H9 (cell line): ENCODE measurements around the gene ASIC3. TPM values are rescaled to one million over a fixed set of nuclear protein-coding genes. Genes with fewer than 3 reads are reported as not detected.
A peak's percentile ranks its signal among the peaks of the same experiment; 100 is the strongest.

ENCODE experiments used
- DNase-seq: peaks from one replicate; pipeline ENCODE4 v3.0.0-alpha.2; 2017
- H2AFZ ChIP-seq: one replicate; pipeline ENCODE4 v1.6.1; 2013; ENCODE audit warnings: mild to moderate bottlenecking, low read length, control low read depth, moderate library complexity
- H2AK5ac ChIP-seq: 2 replicates; pipeline ENCODE4 v1.6.1; 2013; ENCODE audit warnings: low read length, control low read depth, mixed read lengths; ENCODE audit not compliant: insufficient read length
- H2BK120ac ChIP-seq: one replicate; pipeline ENCODE4 v1.6.1; 2013; ENCODE audit warnings: low read depth, mild to moderate bottlenecking, low read length, control low read depth, inconsistent platforms; ENCODE audit not compliant: poor library complexity, severe bottlenecking
- H2BK12ac ChIP-seq: 2 replicates; pipeline ENCODE4 v1.6.1; 2013; ENCODE audit warnings: low read length, control low read depth, mixed read lengths, low read depth; ENCODE audit not compliant: insufficient read length
- H2BK15ac ChIP-seq: 2 replicates; pipeline ENCODE4 v1.6.1; 2013; ENCODE audit warnings: low read depth, low read length, control low read depth
- H2BK20ac ChIP-seq: one replicate; pipeline ENCODE4 v1.6.1; 2013; ENCODE audit warnings: low read depth, mild to moderate bottlenecking, low read length, control low read depth, inconsistent platforms; ENCODE audit not compliant: poor library complexity, severe bottlenecking
- H2BK5ac ChIP-seq: 2 replicates; pipeline ENCODE4 v1.6.1; 2013; ENCODE audit warnings: low read length, control low read depth, mixed read lengths; ENCODE audit not compliant: insufficient read length
- H3K14ac ChIP-seq: 2 replicates; pipeline ENCODE4 v1.6.1; 2013; ENCODE audit warnings: low read length, control low read depth; ENCODE audit not compliant: insufficient read depth
- H3K18ac ChIP-seq: 2 replicates; pipeline ENCODE4 v1.6.1; 2013; ENCODE audit warnings: low read depth, mild to moderate bottlenecking, mixed read lengths, low read length, control low read depth; ENCODE audit not compliant: insufficient read length
- H3K23ac ChIP-seq: 2 replicates; pipeline ENCODE4 v1.6.1; 2013; ENCODE audit warnings: low read length, control low read depth, mixed read lengths, low read depth; ENCODE audit not compliant: insufficient read length
- H3K23me2 ChIP-seq: 2 replicates; pipeline ENCODE4 v1.6.1; 2013; ENCODE audit warnings: low read depth, mild to moderate bottlenecking, mixed read lengths, low read length, control low read depth; ENCODE audit not compliant: insufficient read length, poor library complexity, severe bottlenecking
- H3K27ac ChIP-seq: 2 replicates; pipeline ENCODE4 v1.5.1; 2013; ENCODE audit warnings: low read length, control low read depth, mixed read lengths, low read depth; ENCODE audit not compliant: insufficient read length
- H3K27me3 ChIP-seq: 2 replicates; pipeline ENCODE4 v1.6.1; 2013; ENCODE audit warnings: low read length, control low read depth, inconsistent platforms; ENCODE audit not compliant: insufficient read depth
- H3K4ac ChIP-seq: 2 replicates; pipeline ENCODE4 v1.6.1; 2013; ENCODE audit warnings: low read depth, mild to moderate bottlenecking, control low read depth, inconsistent platforms, low read length, moderate library complexity
- H3K4me1 ChIP-seq: 2 replicates; pipeline ENCODE4 v1.6.1; 2013; ENCODE audit warnings: low read length, control low read depth, inconsistent platforms; ENCODE audit not compliant: insufficient read depth
- H3K4me2 ChIP-seq: 2 replicates; pipeline ENCODE4 v1.6.1; 2013; ENCODE audit warnings: low read length, control low read depth, mixed read lengths; ENCODE audit not compliant: insufficient read length, insufficient read depth
- H3K56ac ChIP-seq: 2 replicates; pipeline ENCODE4 v1.6.1; 2013; ENCODE audit warnings: low read depth, mild to moderate bottlenecking, mixed read lengths, low read length, control low read depth; ENCODE audit not compliant: insufficient read length
- H3K79me1 ChIP-seq: 2 replicates; pipeline ENCODE4 v1.6.1; 2013; ENCODE audit warnings: low read depth, mild to moderate bottlenecking, moderate library complexity, low read length, control low read depth, inconsistent platforms; ENCODE audit not compliant: insufficient read depth, poor library complexity, severe bottlenecking
- H3K79me2 ChIP-seq: 2 replicates; pipeline ENCODE4 v1.6.1; 2013; ENCODE audit warnings: low read length, control low read depth, inconsistent platforms; ENCODE audit not compliant: insufficient read depth
- H3K9ac ChIP-seq: 2 replicates; pipeline ENCODE4 v1.6.1; 2013; ENCODE audit warnings: low read length, control low read depth, mixed read lengths; ENCODE audit not compliant: insufficient read length; ENCODE audit errors: extremely low read depth
- H3K9me3 ChIP-seq: one replicate; pipeline ENCODE4 v1.6.1; 2013; ENCODE audit warnings: low read depth, low read length, inconsistent platforms; ENCODE audit not compliant: control insufficient read depth
- H3T11ph ChIP-seq: one replicate; pipeline ENCODE4 v1.6.1; 2013; ENCODE audit warnings: mild to moderate bottlenecking, low read length, control low read depth, inconsistent platforms
- H4K20me1 ChIP-seq: one replicate; pipeline ENCODE4 v1.6.1; 2013; ENCODE audit not compliant: control insufficient read depth, insufficient read length, insufficient read depth
- H4K5ac ChIP-seq: 2 replicates; pipeline ENCODE4 v1.6.1; 2013; ENCODE audit warnings: low read depth, mild to moderate bottlenecking, mixed read lengths, low read length, control low read depth; ENCODE audit not compliant: insufficient read length
- H4K8ac ChIP-seq: replicated peaks from 2 replicates; pipeline ENCODE4 v1.6.1; 2013; ENCODE audit warnings: low read length, control low read depth, mixed read lengths, low read depth; ENCODE audit not compliant: insufficient read length
- H4K91ac ChIP-seq: 2 replicates; pipeline ENCODE4 v1.6.1; 2013; ENCODE audit warnings: low read depth, mild to moderate bottlenecking, moderate library complexity, mixed read lengths, low read length, control low read depth; ENCODE audit not compliant: insufficient read length
- H3K27ac Mint-ChIP-seq, 3 experiments: 2 replicates in 2 of 3; 3 replicates in 1 of 3; pipeline ENCODE4 v1.8.0; 2020 to 2021; ENCODE audit warnings: mixed read lengths in 3 of 3, mild to moderate bottlenecking in 1 of 3, moderate library complexity in 1 of 3
- H3K27me3 Mint-ChIP-seq: 2 replicates; pipeline ENCODE4 v1.8.0; 2021; ENCODE audit warnings: low read depth, mild to moderate bottlenecking, moderate library complexity, mixed read lengths
- H3K36me3 Mint-ChIP-seq, 3 experiments: 2 replicates in 2 of 3; 3 replicates in 1 of 3; pipeline ENCODE4 v1.8.0; 2020 to 2021; ENCODE audit warnings: low read depth in 3 of 3, mixed read lengths in 3 of 3; ENCODE audit not compliant: insufficient read depth in 1 of 3
- H3K4me1 Mint-ChIP-seq, 2 experiments: 2 replicates each; pipeline ENCODE4 v1.8.0; 2020; ENCODE audit warnings: mixed read lengths in 2 of 2
- H3K4me3 Mint-ChIP-seq, 2 experiments: 2 replicates in 1 of 2; 3 replicates in 1 of 2; pipeline ENCODE4 v1.8.0; 2020 to 2021; ENCODE audit warnings: mild to moderate bottlenecking in 2 of 2, mixed read lengths in 2 of 2, moderate library complexity in 1 of 2
- H3K9me3 Mint-ChIP-seq, 2 experiments: 2 replicates in 1 of 2; 3 replicates in 1 of 2; pipeline ENCODE4 v1.8.0; 2020; ENCODE audit warnings: mild to moderate bottlenecking in 2 of 2, mixed read lengths in 2 of 2, moderate library complexity in 1 of 2
- WGBS: extraction: QIAGEN DNeasy Blood & Tissue Kit; methylation state at CpG from one replicate; pipeline ENCODE4 v1.1.7; 2013; ENCODE audit warnings: missing lambda C conversion rate, low lambda C conversion rate, mixed read lengths; ENCODE audit not compliant: insufficient read length; ENCODE audit errors: extremely low coverage; 5-methylcytosine and 5-hydroxymethylcytosine counted together
- total RNA-seq: library from RNA; stranded (reverse); gene quantifications from 2 replicates; pipeline ENCODE4 v1.2.1, GENCODE V29; 2021
- TF ChIP-seq, protein P1 (sequence below): fragments of 200-600 bp; sonication (generic); conservative IDR thresholded peaks from 3 replicates; pipeline ENCODE4 v1.8.0; 2021; ENCODE audit warnings: antibody characterized with exemption, mild to moderate bottlenecking

ASIC3 gene
- total RNA-seq, 1 experiment from 2014 or later: 1.7 TPM

DNA sequence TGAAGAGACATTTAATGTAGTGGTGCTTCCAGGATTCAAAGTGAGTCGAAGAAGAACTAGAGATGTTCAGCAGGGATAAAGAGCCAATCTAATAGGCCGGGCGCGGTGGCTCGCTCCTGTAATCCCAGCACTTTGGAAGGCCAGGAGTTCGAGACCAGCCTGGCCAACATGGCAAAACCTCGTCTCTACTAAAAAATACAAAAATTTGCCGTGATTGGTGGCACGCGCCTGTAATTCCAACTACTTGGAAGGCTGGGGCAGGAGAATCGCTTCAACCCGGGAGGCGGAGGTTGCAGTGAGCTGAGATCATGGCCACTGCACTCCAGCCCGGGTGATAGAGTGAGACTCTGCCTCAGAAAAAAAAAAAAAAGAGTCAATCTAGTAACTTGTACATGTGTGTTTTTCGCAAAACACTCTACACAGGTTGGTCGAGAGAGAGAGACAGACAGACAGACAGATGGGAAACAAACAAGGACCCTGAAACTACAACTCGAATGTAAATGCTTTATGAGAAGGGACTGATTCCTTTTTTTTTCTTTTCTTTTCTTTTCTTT, 19.3 kb upstream of the ASIC3 start:
- Mint-ChIP-seq H3K27ac (peak overlapping the region in 2 of 3 experiments; percentile 97 to 98; a peak in 4 of 7 replicates), H3K27me3 (peaks cover 20% of the 10 kb centered on the region), H3K4me1 (peaks cover 22 to 34% of the 10 kb centered on the region in 2 experiments), H3K4me3 (peak overlapping the region; percentile 87 to 90), H3K9me3 (no peaks in the 10 kb centered on the region; a peak in 1 of 5 replicates), H3K36me3 (no peaks in the 10 kb centered on the region; a peak in 1 of 7 replicates)
- Histone ChIP-seq H4K91ac (no peak overlapping the region), H3K56ac (no peak overlapping the region), H2AK5ac (no peak overlapping the region), H3K4me2 (peak overlapping the region; percentile 62), H3K18ac (no peak overlapping the region), H3K4ac (no peak overlapping the region), H2BK12ac (no peak overlapping the region), H3K9ac (no peak overlapping the region), H3K27ac (no peak overlapping the region), H3K27me3 (no peaks in the 10 kb centered on the region), H3K23me2 (peaks cover 6% of the 10 kb centered on the region), H3K9me3 (no peaks in the 10 kb centered on the region), H2BK5ac (no peak overlapping the region), H4K8ac (no peak overlapping the region), H3T11ph (no peak overlapping the region), H4K5ac (no peak overlapping the region), H2BK120ac (no peak overlapping the region), H3K23ac (no peak overlapping the region), H2BK15ac (no peak overlapping the region), H4K20me1 (no peaks in the 10 kb centered on the region), H3K4me1 (peaks cover 2% of the 10 kb centered on the region; the same call in 1 of the 2 replicates), H3K14ac (no peak overlapping the region), H2AFZ (no peak overlapping the region), H3K79me2 (no peaks in the 10 kb centered on the region), H3K79me1 (no peaks in the 10 kb centered on the region), H2BK20ac (no peak overlapping the region)
- TF ChIP-seq, protein P1, sequence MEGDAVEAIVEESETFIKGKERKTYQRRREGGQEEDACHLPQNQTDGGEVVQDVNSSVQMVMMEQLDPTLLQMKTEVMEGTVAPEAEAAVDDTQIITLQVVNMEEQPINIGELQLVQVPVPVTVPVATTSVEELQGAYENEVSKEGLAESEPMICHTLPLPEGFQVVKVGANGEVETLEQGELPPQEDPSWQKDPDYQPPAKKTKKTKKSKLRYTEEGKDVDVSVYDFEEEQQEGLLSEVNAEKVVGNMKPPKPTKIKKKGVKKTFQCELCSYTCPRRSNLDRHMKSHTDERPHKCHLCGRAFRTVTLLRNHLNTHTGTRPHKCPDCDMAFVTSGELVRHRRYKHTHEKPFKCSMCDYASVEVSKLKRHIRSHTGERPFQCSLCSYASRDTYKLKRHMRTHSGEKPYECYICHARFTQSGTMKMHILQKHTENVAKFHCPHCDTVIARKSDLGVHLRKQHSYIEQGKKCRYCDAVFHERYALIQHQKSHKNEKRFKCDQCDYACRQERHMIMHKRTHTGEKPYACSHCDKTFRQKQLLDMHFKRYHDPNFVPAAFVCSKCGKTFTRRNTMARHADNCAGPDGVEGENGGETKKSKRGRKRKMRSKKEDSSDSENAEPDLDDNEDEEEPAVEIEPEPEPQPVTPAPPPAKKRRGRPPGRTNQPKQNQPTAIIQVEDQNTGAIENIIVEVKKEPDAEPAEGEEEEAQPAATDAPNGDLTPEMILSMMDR: no peak
- DNase-seq: no peak
- WGBS: no CpG with 5 or more reads among the region's 17 CpGs
